CD14-positive monocyte (primary cell): Measurements from ENCODE around the gene CHMP4A. TPM values are rescaled to one million over a fixed set of nuclear protein-coding genes. Genes with fewer than 3 reads are reported as not detected.
A peak's percentile ranks its signal among the peaks of the same experiment; 100 is the strongest.
"Not testable (repeated sequence)": the region's sequence is repeated elsewhere in the genome, so short reads cannot be mapped to it uniquely, and the experiment has no call there.

Source experiments
- DNase-seq, 3 donors: peaks; one replicate each; pipeline ENCODE4 v3.0.0-alpha.2; 2011 to 2022
- H2AFZ ChIP-seq: 2 replicates; pipeline ENCODE4 v1.6.0; 2012; ENCODE audit warnings: mild to moderate bottlenecking, low read depth, low read length, inconsistent platforms; ENCODE audit not compliant: insufficient read depth, poor library complexity, severe bottlenecking
- H3K27ac ChIP-seq, 2 donors: 1 replicate in 1 of 2; 2 replicates in 1 of 2; pipeline ENCODE4 v1.5.1; 2012 to 2013; ENCODE audit warnings: low read length in 2 of 2, control low read depth in 1 of 2, inconsistent platforms in 1 of 2, low read depth in 1 of 2, mild to moderate bottlenecking in 1 of 2
- H3K27me3 ChIP-seq, 2 donors: one replicate each; pipeline versions ENCODE4 v1.6.0 to v1.6.1; 2011 to 2013; ENCODE audit warnings: low read length in 2 of 2; ENCODE audit not compliant: control insufficient read depth in 2 of 2, insufficient read depth in 2 of 2
- H3K36me3 ChIP-seq, 2 donors: replicated peaks in 1 of 2; 1 replicate in 1 of 2; 2 replicates in 1 of 2; pipeline versions ENCODE4 v1.5.1 to v1.6.1; 2012 to 2013; ENCODE audit warnings: low read length in 2 of 2, control low read depth in 1 of 2, inconsistent platforms in 1 of 2, mild to moderate bottlenecking in 1 of 2; ENCODE audit not compliant: insufficient read depth in 2 of 2, control insufficient read depth in 1 of 2
- H3K4me1 ChIP-seq, 2 donors: 1 replicate in 1 of 2; 2 replicates in 1 of 2; pipeline versions ENCODE4 v1.5.1 to v1.6.1; 2012 to 2013; ENCODE audit warnings: low read length in 2 of 2, control low read depth in 1 of 2, inconsistent platforms in 1 of 2, mild to moderate bottlenecking in 1 of 2, moderate library complexity in 1 of 2; ENCODE audit not compliant: insufficient read depth in 2 of 2, control insufficient read depth in 1 of 2
- H3K4me2 ChIP-seq: replicated peaks from 2 replicates; pipeline ENCODE3; 2012; ENCODE audit warnings: low read length, moderate library complexity, mild to moderate bottlenecking; ENCODE audit not compliant: poor library complexity, severe bottlenecking; ENCODE audit errors: extremely low read depth
- H3K4me3 ChIP-seq, 3 experiments: fragments of 200-600 bp in 1 of 3; sonication (generic) in 1 of 3; replicated peaks in 1 of 3; 1 replicate in 2 of 3; 2 replicates in 1 of 3; pipeline ENCODE4 v1.5.1; 2011 to 2013; ENCODE audit warnings: low read length in 3 of 3, mild to moderate bottlenecking in 3 of 3, control low read depth in 2 of 3, low read depth in 2 of 3, inconsistent platforms in 1 of 3, moderate library complexity in 1 of 3
- H3K79me2 ChIP-seq: 2 replicates; pipeline ENCODE4 v1.6.0; 2012; ENCODE audit warnings: mild to moderate bottlenecking, control low read depth, inconsistent platforms, low read length, moderate library complexity; ENCODE audit not compliant: insufficient read depth
- H3K9ac ChIP-seq: 2 replicates; pipeline ENCODE4 v1.6.0; 2017; ENCODE audit warnings: low read length, mild to moderate bottlenecking; ENCODE audit not compliant: insufficient read depth, poor library complexity, severe bottlenecking
- H3K9me3 ChIP-seq, 2 donors: replicated peaks in 1 of 2; 1 replicate in 1 of 2; 2 replicates in 1 of 2; pipeline versions ENCODE4 v1.5.1 to v1.6.1; 2012 to 2013; ENCODE audit warnings: low read length in 2 of 2, control low read depth in 1 of 2; ENCODE audit not compliant: control insufficient read depth in 1 of 2, insufficient read depth in 1 of 2
- H4K20me1 ChIP-seq: 2 replicates; pipeline ENCODE4 v1.6.0; 2012; ENCODE audit warnings: mild to moderate bottlenecking, low read length, control low read depth, moderate library complexity; ENCODE audit not compliant: insufficient read depth
- H3K27ac Mint-ChIP-seq, 7 donors: one replicate each; pipeline ENCODE4 v1.8.0; 2020; ENCODE audit warnings: mild to moderate bottlenecking in 7 of 7, mixed read lengths in 7 of 7, moderate library complexity in 6 of 7, inconsistent platforms in 2 of 7
- H3K27me3 Mint-ChIP-seq, 3 donors: one replicate each; pipeline ENCODE4 v1.8.0; 2021 to 2022; ENCODE audit warnings: low read depth in 3 of 3, mild to moderate bottlenecking in 3 of 3, mixed read lengths in 3 of 3, moderate library complexity in 3 of 3, inconsistent platforms in 1 of 3
- H3K36me3 Mint-ChIP-seq, 2 donors: one replicate each; pipeline ENCODE4 v1.8.0; 2020; ENCODE audit warnings: mixed read lengths in 2 of 2, inconsistent platforms in 1 of 2, mild to moderate bottlenecking in 1 of 2
- H3K4me1 Mint-ChIP-seq: one replicate; pipeline ENCODE4 v1.8.0; 2020; ENCODE audit warnings: mild to moderate bottlenecking, mixed read lengths
- H3K4me3 Mint-ChIP-seq, 2 donors: one replicate each; pipeline ENCODE4 v1.8.0; 2020; ENCODE audit warnings: mild to moderate bottlenecking in 2 of 2, mixed read lengths in 2 of 2, moderate library complexity in 1 of 2
- H3K9me3 Mint-ChIP-seq, 7 donors: one replicate each; pipeline ENCODE4 v1.8.0; 2020 to 2022; ENCODE audit warnings: mixed read lengths in 7 of 7, mild to moderate bottlenecking in 6 of 7, moderate library complexity in 6 of 7, inconsistent platforms in 2 of 7
- CTCF ChIP-seq: fragments of 200-600 bp; IDR thresholded peaks from one replicate; pipeline ENCODE4 v1.8.0; 2022; ENCODE audit warnings: antibody characterized with exemption, mild to moderate bottlenecking
- WGBS: methylation state at CpG from one replicate; pipeline ENCODE4 v1.1.5; 2013; ENCODE audit warnings: missing lambda C conversion rate; ENCODE audit not compliant: insufficient coverage; 5-methylcytosine and 5-hydroxymethylcytosine counted together
- intact Hi-C, 2 donors: fragments of 100-400 bp; cut with micrococcal nuclease; formaldehyde crosslinking; loops; one replicate each; pipeline versions ENCODE4 v1.15.0 to v1.15.1; 2023
- polyA plus RNA-seq, 3 donors: library from polyadenylated mRNA; depleted of rRNA in 1 of 3; unstranded in 2 of 3; stranded (reverse) in 1 of 3; fragments of 300-500 nt in 2 of 3; fragments of >200 nt in 1 of 3; fragmentation: Illumina TruSeq in 2 of 3; gene quantifications; 1 replicate in 2 of 3; 2 replicates in 1 of 3; pipeline ENCODE4 v1.2.3, GENCODE V29; 2012 to 2021

Gene CHMP4A
- polyA plus RNA-seq, 3 donors, result 99.0 to 128 (median 102) TPM

DNA sequence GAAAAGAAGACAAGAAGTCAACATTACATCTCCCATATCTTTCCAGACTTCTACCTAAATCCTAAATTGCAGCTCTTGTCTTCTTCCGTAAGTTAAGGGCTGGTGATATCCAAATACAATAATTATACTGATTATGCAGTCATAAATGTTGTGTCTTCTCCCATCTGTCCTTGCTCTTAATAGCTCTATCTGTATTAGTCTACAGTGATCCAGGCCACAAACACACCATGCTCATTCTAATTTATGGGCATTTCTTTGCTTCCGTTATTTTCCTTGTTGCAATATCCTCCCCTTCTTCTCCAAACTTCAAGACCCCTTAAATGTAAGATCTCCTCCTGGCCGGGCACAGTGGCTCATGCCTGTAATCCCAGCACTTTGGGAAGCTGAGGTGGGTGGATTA is 6.2 kb upstream of the CHMP4A start:
- Mint-ChIP-seq H3K4me3 (no peak overlapping the region), H3K36me3 (peaks cover 14 to 18% of the 10 kb centered on the region in 2 donors), H3K4me1 (peaks cover 12% of the 10 kb centered on the region), H3K27me3 (peaks cover 0 to 2% (median 1%) of the 10 kb centered on the region in 3 donors), H3K9me3 (no peaks in the 10 kb centered on the region), H3K27ac (no peak overlapping the region)
- Histone ChIP-seq H3K27me3 (no peaks in the 10 kb centered on the region), H3K4me1 (peaks cover 15 to 17% of the 10 kb centered on the region in 2 donors), H3K4me2 (no peak overlapping the region), H3K79me2 (peaks cover 53% of the 10 kb centered on the region), H3K4me3 (no peak overlapping the region), H3K36me3 (peaks cover 5 to 18% of the 10 kb centered on the region in 2 donors), H3K27ac (no peak overlapping the region), H3K9me3 (no peaks in the 10 kb centered on the region), H4K20me1 (peaks cover 5% of the 10 kb centered on the region), H2AFZ (no peak overlapping the region), H3K9ac (no peak overlapping the region)
- no CpG with 5 or more reads among the region's 3 CpGs for WGBS
- no peak for DNase-seq
- intact Hi-C loops, result loop anchor here in 1 of 2 donors (10.0 kb wide), 1 partner anchor 85 kb away; the partner anchor contains the start of gene CIDEB
- no peak for TF ChIP-seq CTCF

GRCh38 chr14:24219080-24219479 is 5.8 kb upstream of the CHMP4A start:
- Histone ChIP-seq H4K20me1 (peaks cover under 1% of the 10 kb centered on the region), H3K4me3 (no peak overlapping the region), H3K4me2 (no peak overlapping the region), H3K36me3 (peaks cover 5 to 14% of the 10 kb centered on the region in 2 donors), H3K9me3 (no peaks in the 10 kb centered on the region), H3K79me2 (peaks cover 53% of the 10 kb centered on the region), H3K4me1 (peaks cover 19 to 21% of the 10 kb centered on the region in 2 donors), H2AFZ (no peak overlapping the region), H3K27ac (no peak overlapping the region), H3K27me3 (no peaks in the 10 kb centered on the region), H3K9ac (no peak overlapping the region)
- Mint-ChIP-seq H3K4me3 (no peak overlapping the region), H3K36me3 (peaks cover 16 to 21% of the 10 kb centered on the region in 2 donors), H3K9me3 (no peaks in the 10 kb centered on the region), H3K27me3 (peaks cover 0 to 2% (median 1%) of the 10 kb centered on the region in 3 donors), H3K4me1 (peaks cover 16% of the 10 kb centered on the region), H3K27ac (peak overlapping the region in 1 of 7 donors; percentile 13)
- no peak for DNase-seq
- WGBS, result no CpG with 5 or more reads among the region's 4 CpGs
- no peak for TF ChIP-seq CTCF
- intact Hi-C loops, result loop anchor here in 1 of 2 donors (10.0 kb wide), 1 partner anchor 86 kb away; the partner anchor contains the start of gene CIDEB

GRCh38 chr14:24216876-24217275 is 3.6 kb upstream of the CHMP4A start:
- not testable (repeated sequence) for H3K9ac ChIP-seq, H3K27me3 Mint-ChIP-seq, H3K4me3 Mint-ChIP-seq, DNase-seq, H3K9me3 ChIP-seq, H3K4me2 ChIP-seq, H2AFZ ChIP-seq, H3K4me3 ChIP-seq, H3K9me3 Mint-ChIP-seq, H4K20me1 ChIP-seq, H3K27me3 ChIP-seq
- WGBS, result no CpG with 5 or more reads among the region's 1 CpG
- Mint-ChIP-seq H3K36me3 (peaks cover 16 to 21% of the 10 kb centered on the region in 2 donors), H3K27ac (peak overlapping the region; percentile 66 to 99 (median 97)), H3K4me1 (peaks cover 26% of the 10 kb centered on the region)
- Histone ChIP-seq H3K36me3 (peaks cover 5 to 14% of the 10 kb centered on the region in 2 donors), H3K79me2 (peaks cover 40% of the 10 kb centered on the region), H3K4me1 (peaks cover 30 to 36% of the 10 kb centered on the region in 2 donors), H3K27ac (peak overlapping the region in 1 of 2 donors; percentile 98)
- intact Hi-C loops, result loop anchor here (1.0 to 10.0 kb wide), 2 partner anchors 14 to 88 kb away; partner anchors contain the start of gene CIDEB (in 1 of the 2)
